PC-3 (cell line): ENCODE measurements around the gene ASTN2.

Source experiments
- EZH2 ChIP-seq: fragments of 300-600 bp; sonication (generic); IDR thresholded peaks from one replicate; pipeline ENCODE4 v1.6.1; 2017; ENCODE audit warnings: antibody characterized with exemption, mild to moderate bottlenecking, low read length; ENCODE audit not compliant: unreplicated experiment
- TF ChIP-seq, protein P1 (sequence below): fragments of 300-600 bp; sonication (generic); conservative IDR thresholded peaks from 2 replicates; pipeline ENCODE4 v1.5.1; 2017; ENCODE audit warnings: antibody characterized with exemption, low read depth, mild to moderate bottlenecking, low read length

DNA sequence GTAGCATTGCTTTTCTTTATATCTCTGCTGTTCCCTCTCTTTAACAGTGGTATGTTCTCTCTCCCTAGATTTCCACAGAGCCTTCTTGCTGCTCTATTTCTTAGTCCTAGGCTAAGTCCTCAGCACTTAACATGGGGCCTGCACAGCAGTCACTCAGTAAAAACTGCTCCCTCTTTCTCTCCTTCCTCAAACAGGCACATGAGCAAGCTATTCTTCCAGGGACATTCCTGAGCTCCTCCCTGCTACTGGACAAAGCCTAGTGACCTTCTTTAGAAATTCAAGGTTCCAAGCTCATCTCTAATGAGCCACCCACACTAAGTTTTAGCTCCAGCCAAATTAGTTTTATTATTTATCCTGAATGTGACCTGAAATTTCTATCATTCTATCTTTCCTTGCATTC, 688.3 kb downstream of the ASTN2 start:
- TF ChIP-seq, protein P1, sequence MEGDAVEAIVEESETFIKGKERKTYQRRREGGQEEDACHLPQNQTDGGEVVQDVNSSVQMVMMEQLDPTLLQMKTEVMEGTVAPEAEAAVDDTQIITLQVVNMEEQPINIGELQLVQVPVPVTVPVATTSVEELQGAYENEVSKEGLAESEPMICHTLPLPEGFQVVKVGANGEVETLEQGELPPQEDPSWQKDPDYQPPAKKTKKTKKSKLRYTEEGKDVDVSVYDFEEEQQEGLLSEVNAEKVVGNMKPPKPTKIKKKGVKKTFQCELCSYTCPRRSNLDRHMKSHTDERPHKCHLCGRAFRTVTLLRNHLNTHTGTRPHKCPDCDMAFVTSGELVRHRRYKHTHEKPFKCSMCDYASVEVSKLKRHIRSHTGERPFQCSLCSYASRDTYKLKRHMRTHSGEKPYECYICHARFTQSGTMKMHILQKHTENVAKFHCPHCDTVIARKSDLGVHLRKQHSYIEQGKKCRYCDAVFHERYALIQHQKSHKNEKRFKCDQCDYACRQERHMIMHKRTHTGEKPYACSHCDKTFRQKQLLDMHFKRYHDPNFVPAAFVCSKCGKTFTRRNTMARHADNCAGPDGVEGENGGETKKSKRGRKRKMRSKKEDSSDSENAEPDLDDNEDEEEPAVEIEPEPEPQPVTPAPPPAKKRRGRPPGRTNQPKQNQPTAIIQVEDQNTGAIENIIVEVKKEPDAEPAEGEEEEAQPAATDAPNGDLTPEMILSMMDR: no peak
- no peak for TF ChIP-seq EZH2
